RWPE2 (cell line): Measurements from ENCODE around the gene TMEM91.

Experiments used
- ATAC-seq: fragments of 200-7000 bp; cut with Tn5 transposase; 3 replicates; pipeline ENCODE4 v1.9.1; 2021; ENCODE audit warnings: low read depth
- DNase-seq: peaks from one replicate; pipeline ENCODE4 v3.0.0-alpha.2; 2020; ENCODE audit warnings: low spot score
- H3K27ac ChIP-seq: fragments of 450-650 bp; 2 replicates; pipeline ENCODE4 v1.5.1; 2017; ENCODE audit warnings: mild to moderate bottlenecking; ENCODE audit not compliant: poor library complexity, severe bottlenecking
- H3K27me3 ChIP-seq: fragments of 250-450 bp; sonication (Bioruptor Pico); 2 replicates; pipeline ENCODE4 v1.5.1; 2021; ENCODE audit warnings: mild to moderate bottlenecking, moderate library complexity; ENCODE audit not compliant: insufficient read depth, poor library complexity, severe bottlenecking
- H3K36me3 ChIP-seq: fragments of 250-450 bp; sonication (Bioruptor Pico); 2 replicates; pipeline ENCODE4 v1.5.1; 2020; ENCODE audit warnings: low read depth, mild to moderate bottlenecking, moderate library complexity
- H3K4me1 ChIP-seq: fragments of 250-450 bp; sonication (Bioruptor Pico); 2 replicates; pipeline ENCODE4 v1.5.1; 2021; ENCODE audit warnings: mild to moderate bottlenecking, moderate library complexity; ENCODE audit not compliant: insufficient read depth, poor library complexity, severe bottlenecking
- H3K4me3 ChIP-seq: fragments of 250-450 bp; sonication (Bioruptor Pico); 2 replicates; pipeline ENCODE4 v1.5.1; 2021; ENCODE audit warnings: mild to moderate bottlenecking, moderate library complexity; ENCODE audit not compliant: severe bottlenecking
- H3K9me3 ChIP-seq: fragments of 250-450 bp; sonication (Bioruptor Pico); 2 replicates; pipeline ENCODE4 v1.5.1; 2021; ENCODE audit warnings: mild to moderate bottlenecking, moderate library complexity; ENCODE audit not compliant: severe bottlenecking
- TF ChIP-seq, protein P1 (sequence below): fragments of 450-650 bp; IDR thresholded peaks from one replicate; pipeline ENCODE4 v1.5.1; 2017; ENCODE audit warnings: mild to moderate bottlenecking, moderate library complexity; ENCODE audit not compliant: poor library complexity, severe bottlenecking

The TMEM91 gene

DNA sequence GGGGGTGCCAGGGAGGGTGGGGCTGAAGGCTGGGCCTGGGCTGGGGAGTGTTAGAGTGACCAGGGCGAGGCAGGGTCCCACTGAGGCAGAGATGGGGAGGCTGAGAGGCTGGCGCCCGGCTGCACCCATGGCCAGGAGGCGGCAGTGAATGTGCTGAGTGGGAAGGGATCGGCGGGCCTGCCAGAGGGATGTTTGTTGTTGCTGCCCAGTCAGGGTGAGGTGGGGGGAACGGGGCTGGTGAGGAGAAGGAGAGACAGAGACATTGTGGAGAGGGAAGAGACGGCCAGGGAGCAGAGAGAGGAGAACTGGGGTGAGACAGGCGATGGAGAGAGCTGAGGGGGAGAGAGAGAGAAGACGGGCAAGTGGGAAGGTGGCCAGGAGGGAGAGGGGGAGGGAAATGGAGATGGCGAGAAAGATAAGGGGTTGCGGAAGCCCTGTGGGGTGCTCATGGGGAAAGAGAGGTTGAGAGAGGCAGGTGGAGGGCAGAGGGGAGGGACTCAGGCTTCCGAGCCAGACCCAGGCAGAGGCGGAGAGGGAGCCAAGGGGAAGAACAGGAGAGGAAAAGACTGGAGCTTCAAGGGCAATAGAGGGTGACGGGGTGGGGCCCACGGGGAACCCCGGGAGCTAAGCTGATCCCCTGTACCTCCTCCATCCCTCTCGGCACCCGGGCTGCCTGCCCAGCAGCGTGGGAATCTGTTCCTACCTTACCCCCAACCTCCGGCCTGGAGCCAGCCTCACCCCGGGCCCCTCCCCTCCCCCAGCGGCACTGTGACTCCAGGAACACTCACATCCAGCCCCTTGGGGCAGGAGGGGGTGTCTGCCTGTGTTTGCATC, 51.5 kb downstream of the TMEM91 start:
- Histone ChIP-seq H3K27ac (peak overlapping the region; percentile 29), H3K36me3 (peaks cover 20% of the 10 kb centered on the region), H3K9me3 (no peaks in the 10 kb centered on the region), H3K4me1 (no peaks in the 10 kb centered on the region), H3K4me3 (peak overlapping the region; percentile 1), H3K27me3 (no peaks in the 10 kb centered on the region)
- ATAC-seq, result peak; percentile 26
- DNase-seq, result no peak
- TF ChIP-seq, protein P1, sequence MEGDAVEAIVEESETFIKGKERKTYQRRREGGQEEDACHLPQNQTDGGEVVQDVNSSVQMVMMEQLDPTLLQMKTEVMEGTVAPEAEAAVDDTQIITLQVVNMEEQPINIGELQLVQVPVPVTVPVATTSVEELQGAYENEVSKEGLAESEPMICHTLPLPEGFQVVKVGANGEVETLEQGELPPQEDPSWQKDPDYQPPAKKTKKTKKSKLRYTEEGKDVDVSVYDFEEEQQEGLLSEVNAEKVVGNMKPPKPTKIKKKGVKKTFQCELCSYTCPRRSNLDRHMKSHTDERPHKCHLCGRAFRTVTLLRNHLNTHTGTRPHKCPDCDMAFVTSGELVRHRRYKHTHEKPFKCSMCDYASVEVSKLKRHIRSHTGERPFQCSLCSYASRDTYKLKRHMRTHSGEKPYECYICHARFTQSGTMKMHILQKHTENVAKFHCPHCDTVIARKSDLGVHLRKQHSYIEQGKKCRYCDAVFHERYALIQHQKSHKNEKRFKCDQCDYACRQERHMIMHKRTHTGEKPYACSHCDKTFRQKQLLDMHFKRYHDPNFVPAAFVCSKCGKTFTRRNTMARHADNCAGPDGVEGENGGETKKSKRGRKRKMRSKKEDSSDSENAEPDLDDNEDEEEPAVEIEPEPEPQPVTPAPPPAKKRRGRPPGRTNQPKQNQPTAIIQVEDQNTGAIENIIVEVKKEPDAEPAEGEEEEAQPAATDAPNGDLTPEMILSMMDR, result no peak

DNA sequence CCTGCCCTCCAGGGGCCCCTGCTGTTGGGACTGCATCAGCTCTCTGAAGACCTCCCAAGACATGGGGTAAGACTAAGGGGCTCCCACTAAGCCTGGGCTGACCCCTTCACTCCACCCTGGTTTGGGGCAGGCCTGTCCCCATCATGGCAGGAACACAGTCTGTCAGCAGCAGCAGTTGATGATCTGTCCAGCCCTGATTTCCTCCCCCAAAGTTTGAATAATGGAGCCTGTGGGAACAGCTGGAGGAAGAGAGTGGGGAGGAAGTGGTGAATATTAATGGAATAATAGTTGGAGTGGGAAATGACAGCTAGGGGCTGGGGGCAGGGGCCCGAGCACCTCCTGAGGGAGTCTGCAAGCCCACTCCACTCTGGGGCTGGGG, 52.1 kb downstream of the TMEM91 start:
- Histone ChIP-seq H3K27ac (peak overlapping the region; percentile 29), H3K4me3 (no peak overlapping the region), H3K27me3 (no peaks in the 10 kb centered on the region), H3K36me3 (peaks cover 18% of the 10 kb centered on the region), H3K9me3 (no peaks in the 10 kb centered on the region), H3K4me1 (no peaks in the 10 kb centered on the region)
- DNase-seq (no peak), ATAC-seq (no peak)
- TF ChIP-seq, protein P1, result no peak

DNA sequence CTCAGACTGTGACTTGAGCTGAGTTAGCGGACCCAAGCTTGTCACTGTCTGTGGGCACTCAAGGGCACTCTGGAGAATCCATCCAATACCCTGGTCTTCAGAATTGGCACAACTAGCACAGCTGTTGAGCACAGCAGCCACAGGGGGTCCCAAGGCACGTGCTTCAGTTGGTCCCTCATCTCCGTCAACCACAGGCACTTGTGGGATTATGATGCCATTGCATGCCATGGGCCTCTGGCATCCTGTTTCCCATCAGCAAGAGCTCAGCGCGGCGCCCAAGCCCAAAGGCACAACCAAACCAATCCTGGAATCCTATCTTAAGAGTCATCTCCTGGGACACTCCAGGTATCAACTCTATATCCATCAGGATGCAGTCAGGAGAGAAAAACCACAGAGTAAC, 54.6 kb downstream of the TMEM91 start:
- ATAC-seq (no peak), DNase-seq (no peak)
- Histone ChIP-seq H3K9me3 (no peaks in the 10 kb centered on the region), H3K36me3 (peaks cover 15% of the 10 kb centered on the region), H3K27me3 (no peaks in the 10 kb centered on the region), H3K27ac (no peak overlapping the region), H3K4me1 (no peaks in the 10 kb centered on the region), H3K4me3 (no peak overlapping the region)
- TF ChIP-seq, protein P1, result no peak

DNA sequence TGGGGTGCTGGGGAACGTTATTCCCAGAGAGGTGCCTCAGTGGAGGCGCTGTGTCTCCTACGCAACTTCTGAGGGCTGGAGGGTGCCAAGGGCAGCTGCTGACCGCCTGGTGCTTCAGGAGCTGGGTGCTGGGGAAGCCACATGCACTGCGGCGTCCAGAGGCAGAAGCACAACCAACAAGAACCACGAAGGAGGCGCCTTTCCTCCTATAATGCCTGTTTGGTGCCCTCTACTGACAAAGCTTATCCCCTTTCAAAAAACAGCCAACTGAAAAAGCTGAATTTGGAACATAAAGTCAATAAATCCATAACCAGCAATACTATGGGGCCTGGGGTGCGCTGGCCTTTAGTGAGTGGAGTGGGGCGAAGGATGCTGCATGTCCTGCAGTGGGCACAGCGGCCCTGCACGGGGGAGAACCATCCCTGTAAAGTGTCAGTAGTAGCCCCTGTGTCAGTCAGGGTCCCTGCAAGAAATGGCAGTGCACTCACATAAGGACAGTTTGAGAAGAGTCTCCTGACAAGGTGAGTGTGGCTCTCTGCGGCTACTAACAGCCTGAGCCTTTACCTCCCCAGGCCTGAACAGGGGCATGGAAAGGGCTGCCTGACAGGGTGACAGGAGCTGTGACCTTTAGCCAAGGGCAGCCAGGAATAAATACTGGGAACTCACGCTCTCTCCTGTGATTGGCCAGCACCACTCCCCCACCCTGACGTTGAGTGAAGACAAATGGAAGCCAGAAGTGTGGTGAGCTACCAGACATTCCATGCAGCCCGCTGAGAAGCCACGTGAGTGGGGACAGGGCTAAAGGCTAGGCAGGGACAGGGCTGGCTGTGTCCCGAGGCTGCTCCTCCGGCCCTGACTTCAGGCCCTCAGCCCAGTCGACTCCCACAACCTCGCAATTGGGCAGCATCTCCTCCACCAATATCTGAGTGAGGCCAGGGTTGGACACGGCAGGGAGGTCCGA, 55.4 kb downstream of the TMEM91 start:
- Histone ChIP-seq H3K27me3 (no peaks in the 10 kb centered on the region), H3K9me3 (no peaks in the 10 kb centered on the region), H3K36me3 (peaks cover 23% of the 10 kb centered on the region), H3K4me1 (no peaks in the 10 kb centered on the region), H3K4me3 (no peak overlapping the region), H3K27ac (no peak overlapping the region)
- no peak for DNase-seq
- no peak for ATAC-seq
- TF ChIP-seq, protein P1, result peak; percentile 57
